GM19372 (cell line): Measurements from ENCODE around the gene DIP2A.
"Not testable (repeated sequence)": the region's sequence is repeated elsewhere in the genome, so short reads cannot be mapped to it uniquely, and the experiment has no call there.

Experiments
- ATAC-seq: cut with Tn5 transposase; IDR thresholded peaks from one replicate; pipeline ENCODE4 v1.9.1; 2021; ENCODE audit warnings: mild to moderate bottlenecking, low read depth, moderate library complexity; ENCODE audit not compliant: unreplicated experiment

Gene DIP2A

DNA sequence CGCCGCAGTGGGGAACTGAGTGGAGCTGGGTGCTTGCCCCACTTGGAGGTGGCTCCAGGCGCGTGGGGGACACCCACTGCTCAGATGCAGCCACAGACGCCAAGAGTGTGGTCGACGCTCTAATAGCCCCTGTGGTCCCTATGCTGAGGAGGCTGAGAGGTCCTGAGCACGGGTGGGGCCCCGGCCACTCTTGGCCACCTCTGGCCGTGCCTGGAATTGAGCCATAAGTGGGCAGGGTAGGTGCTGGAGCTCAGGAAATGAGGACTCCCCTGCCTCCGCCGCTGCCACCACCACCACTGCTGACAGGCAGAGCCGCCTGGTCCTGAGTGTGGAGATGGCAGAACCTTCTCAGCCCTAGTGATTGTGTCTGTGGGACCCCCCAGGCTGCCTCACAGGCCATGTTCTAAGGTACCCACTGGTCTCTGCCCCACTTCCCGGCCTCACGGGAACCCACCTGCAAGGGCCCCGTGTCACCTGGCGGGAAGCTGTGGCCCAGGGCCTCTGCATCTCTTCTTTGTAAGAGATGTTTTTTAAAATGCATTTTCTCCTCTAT, 34.6 kb upstream of the DIP2A start:
- no peak for ATAC-seq

DNA sequence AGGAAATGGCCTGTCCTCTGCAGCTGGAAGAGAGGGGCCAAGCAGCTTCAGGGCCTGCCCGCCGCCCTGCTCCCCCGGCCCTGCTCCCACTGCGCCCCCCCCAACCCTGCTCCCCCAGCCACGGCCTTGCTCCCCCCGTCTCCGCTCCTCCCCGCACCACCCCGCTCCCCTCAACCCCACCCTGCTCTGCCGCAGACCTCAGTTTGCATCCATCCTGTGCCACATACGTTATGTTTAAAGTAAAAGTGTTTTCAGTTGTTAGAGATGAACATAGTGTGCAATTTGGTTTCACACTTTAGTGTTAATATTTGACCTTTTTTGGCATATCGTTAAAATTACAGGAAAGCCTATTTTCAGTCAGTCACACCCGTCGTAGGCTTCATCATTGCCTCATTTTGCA, 34.1 kb upstream of the DIP2A start:
- no peak for ATAC-seq

DNA sequence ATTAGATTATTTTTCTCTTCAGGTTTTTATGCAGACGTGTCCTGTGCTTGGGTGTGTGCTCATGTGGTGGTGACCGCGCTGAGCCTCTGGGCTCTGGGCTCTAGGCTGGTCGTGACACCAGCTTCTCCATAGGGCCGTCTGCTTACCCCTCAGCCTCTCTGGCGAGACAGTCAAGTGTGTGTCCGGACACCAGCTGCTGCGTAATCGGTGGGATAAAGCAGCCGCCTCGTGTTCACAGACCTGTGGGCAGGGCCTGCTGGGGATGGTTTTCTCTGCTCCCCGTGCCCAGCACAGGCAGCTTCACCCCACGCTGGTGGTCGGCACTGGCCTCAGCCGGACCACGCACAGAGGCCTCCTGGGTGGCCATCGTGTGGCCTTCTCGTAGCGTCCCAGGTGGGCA, 33.6 kb upstream of the DIP2A start:
- ATAC-seq: no peak

DNA sequence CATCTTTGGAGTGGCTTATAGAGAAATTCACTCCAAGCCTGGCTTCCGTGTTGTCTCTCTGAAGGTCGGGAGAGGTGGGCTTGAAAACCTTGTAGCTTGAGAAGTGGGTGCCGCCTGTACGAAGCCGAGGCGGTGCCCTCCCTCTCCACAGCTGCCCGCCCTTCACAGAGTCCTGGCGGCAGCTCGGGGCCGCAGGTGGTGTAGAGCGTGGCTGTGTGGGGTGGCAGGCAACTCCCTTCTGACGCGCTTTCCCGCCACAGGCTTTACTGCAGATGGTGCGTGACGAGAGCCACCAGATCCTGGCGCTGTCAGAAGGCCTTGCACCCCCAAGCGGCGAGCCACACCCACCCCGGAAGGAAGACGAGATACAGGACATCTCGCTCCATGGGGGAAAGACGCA, 33.1 kb upstream of the DIP2A start:
- ATAC-seq: no peak

DNA sequence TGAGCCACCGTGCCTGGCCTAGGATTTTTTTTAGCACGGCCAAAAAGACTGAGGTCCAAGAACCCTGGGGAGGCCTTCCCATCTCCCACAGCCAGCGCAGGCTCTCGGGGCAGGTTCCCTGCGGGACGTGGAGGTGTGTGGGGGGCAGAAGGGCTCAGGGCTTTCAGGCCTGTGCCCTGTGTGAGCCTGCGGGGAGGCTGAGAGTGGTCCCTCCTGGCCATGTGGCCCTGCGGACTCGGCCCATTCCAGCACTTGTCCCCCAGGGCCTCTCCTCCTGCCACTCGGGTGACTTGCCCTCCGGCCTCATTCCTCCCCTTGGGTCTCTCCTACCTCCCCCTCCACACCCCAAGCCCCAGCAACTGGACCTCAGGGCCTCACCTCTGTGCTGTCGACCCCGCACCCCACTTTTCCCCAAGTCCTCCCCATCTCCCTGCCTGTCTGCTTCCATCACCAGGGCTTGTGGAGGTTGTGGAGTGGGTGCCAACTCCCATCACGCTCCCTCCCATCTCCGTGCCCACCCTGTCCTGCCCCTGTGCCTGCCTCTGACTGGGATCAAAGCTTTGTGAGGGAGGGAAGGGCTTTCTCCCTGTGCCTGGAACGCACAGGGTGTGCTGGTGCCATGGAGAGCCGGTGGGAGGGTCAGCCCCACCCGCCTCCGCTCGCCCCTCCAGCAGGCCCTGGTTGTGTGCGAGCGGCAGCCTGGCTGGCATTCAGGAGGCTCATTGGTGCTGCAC, 32.2 kb upstream of the DIP2A start:
- ATAC-seq: no peak

DNA sequence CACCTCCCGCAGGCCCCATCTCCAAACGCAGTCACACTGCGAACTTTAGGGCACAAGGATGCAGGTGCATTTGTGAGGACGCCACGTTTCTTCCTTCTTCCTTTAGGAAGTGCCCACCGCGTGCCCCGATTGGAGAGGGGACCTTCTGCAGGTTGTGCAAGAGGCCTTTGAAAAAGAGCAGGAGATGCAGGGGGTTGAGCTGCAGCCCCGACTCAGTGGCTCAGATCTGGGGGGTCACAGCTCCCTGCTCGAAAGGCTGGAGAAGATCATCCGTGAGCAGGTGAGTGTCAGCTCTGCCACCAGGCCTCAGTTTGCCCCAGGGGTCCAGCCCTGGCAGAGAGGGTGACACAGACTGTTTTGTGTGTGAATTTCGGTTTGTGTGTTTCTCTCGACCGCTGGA, 31.2 kb upstream of the DIP2A start:
- ATAC-seq: no peak

DNA sequence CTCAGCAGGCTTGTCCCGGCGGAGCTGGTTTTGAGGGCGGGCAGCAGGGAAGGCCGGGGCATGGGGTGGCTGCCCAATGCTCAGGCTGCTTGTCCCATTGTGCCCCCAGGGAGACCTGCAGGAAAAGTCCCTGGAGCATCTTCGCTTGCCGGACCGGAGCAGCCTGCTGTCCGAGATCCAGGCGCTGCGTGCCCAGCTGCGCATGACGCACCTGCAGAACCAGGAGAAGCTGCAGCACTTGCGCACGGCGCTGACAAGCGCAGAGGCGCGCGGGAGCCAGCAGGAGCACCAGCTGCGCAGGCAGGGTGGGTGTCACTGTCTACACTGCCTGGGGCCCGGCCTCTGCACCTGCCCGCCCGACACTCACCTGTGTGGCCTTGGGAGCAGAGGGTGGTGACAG, 30.4 kb upstream of the DIP2A start:
- ATAC-seq: no peak

DNA sequence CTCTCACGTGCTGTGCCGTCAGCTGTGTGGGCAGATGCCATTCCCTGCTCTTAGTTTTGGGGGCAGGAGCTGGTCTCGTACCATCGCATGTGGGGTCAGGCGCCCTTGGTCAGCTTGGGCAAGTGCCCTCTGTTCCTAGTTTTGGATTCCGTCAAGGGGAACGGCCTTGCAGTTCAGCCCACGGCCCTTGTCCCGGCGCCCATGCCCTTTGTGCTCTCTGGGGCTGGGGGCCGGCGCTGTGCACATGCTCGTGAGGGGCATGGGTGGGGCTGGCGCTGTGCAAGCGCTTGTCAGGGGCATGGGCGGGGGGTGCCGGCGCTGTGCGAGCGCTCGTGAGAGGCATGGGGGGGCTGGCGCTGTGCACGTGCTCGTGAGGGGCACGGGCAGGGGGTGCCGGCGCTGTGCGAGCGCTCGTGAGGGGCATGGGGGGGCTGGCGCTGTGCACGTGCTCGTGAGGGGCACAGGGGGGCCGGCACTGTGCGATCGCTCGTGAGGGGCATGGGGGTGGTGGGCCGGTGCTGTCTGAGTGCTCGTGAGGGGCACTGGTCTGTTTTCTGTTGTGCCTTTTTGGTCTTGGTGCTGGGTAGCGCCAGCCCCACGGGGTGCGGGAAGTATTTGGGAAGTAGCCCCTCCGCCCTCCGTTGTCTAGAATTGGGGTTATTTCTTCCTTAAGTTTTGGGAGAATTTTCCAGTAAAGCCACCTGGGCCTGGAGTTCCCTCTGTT, 29.5 kb upstream of the DIP2A start:
- no peak for ATAC-seq

DNA sequence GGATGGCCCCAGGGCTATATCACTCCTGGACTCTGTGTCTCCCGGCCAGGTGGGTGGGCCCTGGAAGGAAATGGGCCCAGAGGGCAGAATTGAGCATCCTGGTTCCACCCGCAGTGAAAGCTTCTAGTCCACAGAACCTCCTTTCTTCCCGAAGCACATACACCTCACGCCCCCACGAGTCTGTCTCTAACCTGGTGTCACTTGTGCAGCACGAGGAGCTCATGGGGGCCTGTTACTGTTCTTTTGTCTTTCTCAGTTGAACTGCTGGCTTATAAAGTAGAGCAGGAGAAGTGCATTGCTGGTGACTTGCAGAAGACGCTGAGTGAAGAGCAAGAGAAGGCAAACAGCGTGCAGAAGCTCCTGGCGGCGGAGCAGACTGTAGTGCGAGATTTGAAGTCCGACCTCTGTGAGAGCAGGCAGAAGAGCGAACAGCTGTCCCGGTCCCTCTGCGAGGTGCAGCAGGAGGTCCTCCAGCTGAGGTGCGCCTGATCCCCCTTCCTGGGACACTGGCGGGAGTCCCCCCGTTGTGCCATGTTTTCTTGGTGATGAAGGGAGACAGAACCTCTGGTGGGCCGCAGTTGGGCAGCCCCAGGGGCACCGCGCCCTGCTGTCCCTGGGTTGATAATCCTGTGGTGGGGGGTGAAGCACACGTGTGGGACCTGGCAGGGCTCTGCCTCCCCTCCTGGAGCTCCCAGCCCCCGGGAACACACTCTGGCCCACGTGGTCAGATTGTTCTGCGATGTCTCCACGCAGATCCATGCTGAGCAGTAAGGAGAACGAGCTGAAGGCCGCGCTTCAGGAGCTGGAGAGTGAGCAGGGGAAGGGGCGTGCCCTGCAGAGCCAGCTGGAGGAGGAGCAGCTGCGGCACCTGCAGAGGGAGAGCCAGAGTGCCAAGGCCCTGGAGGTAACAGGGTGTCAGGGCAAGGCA, 28.7 kb upstream of the DIP2A start:
- no peak for ATAC-seq

DNA sequence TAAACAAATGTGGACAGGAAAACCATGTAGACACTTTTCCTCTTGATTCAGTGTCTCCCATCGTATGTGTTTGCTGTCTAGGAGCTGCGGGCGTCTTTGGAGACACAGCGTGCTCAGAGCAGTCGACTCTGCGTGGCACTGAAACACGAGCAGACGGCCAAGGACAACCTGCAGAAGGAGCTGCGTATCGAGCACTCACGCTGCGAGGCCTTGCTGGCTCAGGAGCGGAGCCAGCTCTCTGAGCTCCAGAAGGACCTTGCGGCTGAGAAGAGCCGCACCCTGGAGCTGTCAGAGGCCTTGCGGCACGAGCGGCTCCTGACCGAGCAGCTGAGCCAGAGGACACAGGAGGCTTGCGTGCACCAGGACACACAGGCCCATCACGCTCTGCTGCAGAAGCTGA, 27.2 kb upstream of the DIP2A start:
- no peak for ATAC-seq

DNA sequence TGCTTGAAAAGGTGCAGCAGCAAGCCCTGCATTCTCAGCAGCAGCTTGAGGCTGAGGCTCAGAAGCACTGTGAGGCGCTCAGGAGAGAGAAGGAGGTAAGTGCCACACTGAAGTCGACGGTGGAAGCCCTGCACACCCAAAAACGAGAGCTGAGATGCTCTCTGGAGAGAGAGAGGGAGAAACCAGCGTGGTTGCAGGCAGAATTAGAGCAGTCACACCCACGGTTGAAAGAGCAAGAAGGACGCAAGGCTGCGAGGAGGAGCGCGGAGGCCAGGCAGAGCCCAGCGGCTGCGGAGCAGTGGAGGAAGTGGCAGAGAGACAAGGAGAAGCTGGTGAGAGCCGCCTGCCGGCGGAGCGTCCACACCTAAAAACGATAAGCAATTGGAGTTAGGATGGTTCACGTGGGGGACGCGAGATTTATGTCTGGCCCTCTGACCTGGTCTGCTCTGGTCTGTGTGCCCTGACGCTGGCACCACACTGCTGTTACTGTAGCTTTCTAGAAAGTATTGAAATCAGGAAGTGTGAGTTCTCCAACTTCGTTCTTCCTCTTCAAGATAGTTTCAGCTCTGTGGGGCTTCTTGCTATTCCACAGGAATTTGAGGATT, 26.7 kb upstream of the DIP2A start:
- ATAC-seq: no peak

DNA sequence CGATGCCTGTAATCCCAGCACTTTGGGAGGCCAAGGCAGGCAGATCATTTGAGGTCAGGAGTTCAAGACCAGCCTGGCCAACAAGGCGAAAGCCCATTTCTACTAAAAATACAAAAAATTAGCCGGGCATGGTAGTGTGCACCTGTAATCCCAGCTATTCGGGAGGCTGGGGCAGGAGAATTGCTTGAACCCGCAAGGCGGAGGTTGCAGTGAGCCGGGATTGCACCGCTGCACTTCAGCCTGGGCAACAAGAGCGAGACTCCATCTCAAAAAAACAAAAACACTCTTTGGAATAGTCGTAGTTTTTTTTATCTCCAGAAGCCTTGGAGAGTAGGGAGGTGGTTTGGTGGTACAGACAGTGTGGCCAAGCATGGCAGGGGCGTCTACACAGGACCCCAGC, 25.6 kb upstream of the DIP2A start:
- not testable (repeated sequence) for ATAC-seq

DNA sequence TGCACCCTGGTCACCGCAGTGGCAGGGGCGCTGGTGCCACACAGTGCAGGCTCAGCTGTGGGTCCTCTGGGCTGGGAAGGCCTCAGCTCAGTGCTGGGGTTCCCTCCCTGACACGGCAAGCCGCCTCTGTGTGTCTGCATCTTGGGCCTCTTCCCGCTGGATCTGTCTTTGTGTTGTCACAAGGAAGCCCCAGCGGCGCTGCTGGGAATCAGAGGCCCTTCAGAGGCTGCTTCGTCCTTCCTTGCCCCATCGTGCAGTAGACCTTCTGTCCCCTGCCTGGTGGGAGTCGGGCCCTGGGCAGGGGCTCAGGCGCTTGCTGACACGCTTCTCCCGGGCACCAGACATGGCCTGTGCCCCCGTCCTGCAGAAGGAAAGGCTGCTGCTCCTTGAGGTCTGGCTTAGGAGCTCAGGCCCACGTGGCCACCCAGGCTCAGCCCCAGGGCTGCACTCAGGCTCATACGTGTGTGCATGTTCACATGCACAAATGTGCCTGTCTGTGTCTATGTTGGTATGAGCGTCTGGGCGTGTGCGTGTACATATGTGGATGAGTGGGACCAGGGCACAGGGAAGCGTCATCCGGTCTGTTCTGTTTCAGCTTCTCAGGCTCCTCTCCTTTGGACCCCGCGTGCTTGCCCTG, 24.3 kb upstream of the DIP2A start:
- ATAC-seq: no peak

DNA sequence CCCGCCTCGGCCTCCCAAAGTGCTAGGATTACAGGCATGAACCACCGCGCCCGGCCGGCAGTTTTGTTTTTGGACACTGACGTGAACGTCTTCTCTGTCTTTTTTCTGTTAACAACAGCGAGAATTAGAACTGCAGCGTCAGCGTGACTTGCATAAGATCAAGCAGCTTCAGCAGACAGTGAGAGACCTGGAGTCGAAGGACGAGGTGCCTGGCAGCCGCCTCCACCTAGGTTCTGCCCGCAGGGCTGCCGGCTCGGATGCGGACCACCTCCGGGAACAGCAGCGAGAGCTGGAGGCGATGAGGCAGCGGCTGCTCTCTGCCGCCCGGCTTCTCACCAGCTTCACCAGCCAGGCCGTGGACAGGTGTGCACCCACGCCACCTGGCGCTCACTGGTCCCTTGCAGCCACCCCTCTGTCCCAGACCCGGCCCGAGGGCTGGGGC, 22.9 kb upstream of the DIP2A start:
- ATAC-seq: no peak

DNA sequence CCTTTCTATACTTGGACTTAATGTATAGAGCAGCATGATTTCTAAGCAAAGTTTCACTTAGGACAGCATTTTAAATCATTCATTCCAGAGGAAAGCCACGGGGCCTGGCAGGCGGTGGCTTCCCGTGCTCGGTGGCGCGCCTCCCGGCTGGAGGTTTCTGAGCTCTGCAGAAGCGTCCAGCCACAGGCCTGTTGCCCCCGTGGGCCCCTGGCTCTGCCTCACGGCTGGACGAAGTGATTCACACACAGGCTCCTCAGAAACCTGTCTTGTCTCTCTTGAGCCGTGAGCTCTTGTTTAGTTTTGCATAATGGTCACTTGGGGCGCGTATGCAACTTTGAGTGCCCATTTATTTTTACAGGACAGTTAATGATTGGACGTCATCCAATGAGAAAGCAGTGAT, 22.1 kb upstream of the DIP2A start:
- no peak for ATAC-seq

DNA sequence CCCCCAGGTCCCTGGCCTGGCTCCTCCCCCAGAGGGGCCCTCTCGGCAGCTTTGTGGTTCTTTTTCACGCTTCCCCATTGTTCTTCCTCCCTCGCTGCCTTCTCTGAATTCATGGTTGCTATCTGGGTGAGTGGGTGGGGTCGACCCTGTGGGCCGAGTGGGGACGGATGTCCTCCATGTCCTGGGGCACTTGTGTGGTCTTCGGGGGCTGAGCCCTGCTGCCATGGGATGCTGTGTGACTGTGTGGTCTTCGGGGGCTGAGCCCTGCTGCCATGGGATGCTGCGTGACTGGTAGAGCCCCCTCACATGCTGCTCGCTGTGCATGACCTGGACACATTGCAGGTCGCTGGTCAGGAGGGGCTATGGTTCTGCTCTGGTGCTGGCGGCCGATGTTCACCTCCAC, 21.6 kb upstream of the DIP2A start:
- no peak for ATAC-seq

DNA sequence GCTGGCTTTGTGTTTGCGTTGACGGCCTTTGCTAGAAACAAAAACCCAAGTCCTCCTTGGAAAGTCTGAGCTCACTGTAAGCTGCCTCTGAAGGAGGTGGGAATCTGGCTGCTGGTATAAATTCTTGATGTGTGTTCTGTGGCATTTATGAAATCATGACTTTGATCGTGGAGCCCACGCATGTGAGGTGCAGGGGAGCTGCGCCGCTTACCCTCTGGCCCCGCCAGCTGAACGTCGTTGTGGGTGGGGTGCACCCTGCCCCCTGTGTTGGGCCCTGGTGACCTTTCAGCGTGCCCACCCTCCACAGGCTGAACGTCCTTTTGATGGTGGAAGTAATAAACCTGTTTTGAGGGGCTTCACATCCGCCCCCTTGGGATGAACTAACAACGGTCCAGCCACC, 21.2 kb upstream of the DIP2A start:
- no peak for ATAC-seq

DNA sequence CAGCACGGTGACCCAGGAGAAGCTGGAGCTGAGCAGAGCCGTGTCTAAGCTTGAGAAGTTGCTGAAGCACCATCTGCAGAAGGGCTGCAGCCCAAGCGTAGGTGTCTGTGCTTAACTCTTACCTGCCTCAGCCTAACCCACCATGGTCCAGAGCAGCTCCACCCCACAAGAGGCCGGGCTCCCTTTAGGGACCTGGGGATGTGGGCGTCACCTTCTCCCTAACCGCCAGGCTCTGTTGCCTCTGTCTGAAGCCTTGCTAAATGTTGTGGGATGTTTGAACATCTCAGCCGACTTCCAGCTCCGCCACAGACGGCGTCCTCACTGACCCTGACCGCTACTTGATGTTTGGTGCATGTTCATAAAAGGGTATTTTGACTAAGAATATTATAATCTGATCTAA, 20.4 kb upstream of the DIP2A start:
- ATAC-seq: no peak

DNA sequence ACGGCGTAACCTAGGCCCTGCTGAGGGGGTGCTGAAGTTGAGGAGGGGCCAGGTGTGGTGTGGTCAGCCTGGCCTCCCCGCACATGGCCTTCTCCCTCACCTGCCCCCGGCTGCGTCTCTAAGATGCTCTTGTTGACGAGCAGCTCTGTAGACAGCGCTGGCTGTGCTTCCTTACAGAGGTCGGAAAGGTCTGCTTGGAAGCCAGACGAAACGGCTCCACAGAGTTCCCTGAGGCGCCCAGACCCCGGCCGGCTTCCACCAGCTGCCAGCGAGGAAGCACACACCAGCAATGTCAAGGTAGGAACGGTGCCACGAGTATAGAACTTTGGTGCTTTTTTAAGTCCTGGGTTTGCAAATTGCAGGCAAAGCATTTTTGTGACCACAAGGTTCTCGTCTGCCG, 18.8 kb upstream of the DIP2A start:
- no peak for ATAC-seq

DNA sequence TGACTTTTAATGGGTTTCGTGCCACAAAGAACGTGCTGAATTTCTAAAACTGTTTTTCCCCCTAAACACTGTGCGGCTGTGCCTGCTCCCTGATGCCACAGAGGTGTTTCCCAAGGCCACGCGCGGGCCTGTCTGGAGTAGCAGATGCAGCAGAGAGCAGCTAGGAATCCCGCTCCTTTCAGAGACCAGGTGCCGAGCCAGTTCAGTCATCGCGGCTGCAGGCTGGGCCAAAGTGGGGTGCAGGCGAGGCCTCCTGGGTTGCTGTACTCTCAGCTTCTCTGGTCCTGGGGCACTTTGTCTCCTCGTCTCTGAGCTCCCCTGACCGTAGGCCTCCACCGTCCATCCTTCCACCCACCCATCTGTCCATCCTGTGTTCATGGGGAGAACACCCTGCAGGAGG, 17.4 kb upstream of the DIP2A start:
- no peak for ATAC-seq
